Measurements from ENCODE around the gene IQGAP2.

GRCh38 chr5:76517334-76517733 is 114.2 kb downstream of the IQGAP2 start:
- TF ChIP-seq SUZ12 (IDR thresholded peaks at IDR 0.05) = no peak
- TF ChIP-seq SP1 (IDR thresholded peaks at IDR 0.05) = no peak
